HCT116 (cell line): ENCODE results near the gene GYG1. TPM values are rescaled to one million over a fixed set of nuclear protein-coding genes. Genes with fewer than 3 reads are reported as not detected.

Source experiments
- ATAC-seq: fragments of 200-7000 bp; cut with Tn5 transposase; 2 replicates; pipeline ENCODE4 v1.9.1; 2020; ENCODE audit warnings: mild to moderate bottlenecking, moderate library complexity
- BruUV-seq: library from RNA; stranded (reverse); fragments of 400-500 nt; replicated peaks from 2 replicates; lab custom pipeline; 2021; lab: Mats Ljungman, UMichigan
- CTCF ChIA-PET: fragments of 300-600 bp; sonication (Branson Sonifier 250); formaldehyde crosslinking; loops from one replicate; lab custom pipeline; 2021; ENCODE audit warnings: antibody characterized with exemption; lab: Charles Lee
- POLR2A ChIA-PET: fragments of 300-600, 350-600 bp; sonication (Branson Sonifier 250); formaldehyde crosslinking; loops from one replicate; lab custom pipeline; 2021; ENCODE audit warnings: antibody characterized with exemption; lab: Charles Lee
- RAD21 ChIA-PET, 2 experiments: fragments of 300-600 bp; sonication (Branson Sonifier 250); formaldehyde crosslinking; loops; one replicate each; lab custom pipeline; 2023; ENCODE audit warnings: low total read pairs in 2 of 2; ENCODE audit not compliant: uncharacterized antibody in 2 of 2, unreplicated experiment in 2 of 2, low non-redundant PET in 1 of 2; lab: Charles Lee
- DNase-seq: peaks from one replicate; pipeline ENCODE4 v3.0.0-alpha.2; 2010; ENCODE audit warnings: low read depth, low spot score
- H2AFZ ChIP-seq: fragments of 200-600 bp; shearing (Covaris generic), sonication (generic); 2 replicates; pipeline ENCODE4 v1.6.1; 2017; ENCODE audit warnings: low read depth, mixed run types, mixed read lengths, antibody characterized with exemption, low read length; ENCODE audit not compliant: poor library complexity, severe bottlenecking
- H3K27ac ChIP-seq: 2 replicates; pipeline ENCODE4 v1.5.1; 2012; ENCODE audit warnings: low read depth, low read length
- H3K27me3 ChIP-seq: fragments of 200-600 bp; sonication (generic); 2 replicates; pipeline ENCODE4 v1.6.1; 2016; ENCODE audit warnings: mixed run types, low read length, mixed read lengths; ENCODE audit not compliant: insufficient read depth
- H3K36me3 ChIP-seq, 2 experiments: fragments of 200-500 bp in 1 of 2; fragments of 200-600 bp in 1 of 2; sonication (Bioruptor generic) in 1 of 2; sonication (generic) in 1 of 2; 2 replicates each; pipeline versions ENCODE4 v1.5.1 to v1.6.1; 2014 to 2016; ENCODE audit warnings: low read length in 2 of 2, inconsistent platforms in 1 of 2, mixed read lengths in 1 of 2, mixed run types in 1 of 2; ENCODE audit not compliant: insufficient read depth in 2 of 2, control insufficient read depth in 1 of 2
- H3K4me1 ChIP-seq, 2 experiments: fragments of 200-600 bp in 1 of 2; sonication (generic) in 1 of 2; 2 replicates each; pipeline versions ENCODE4 v1.5.1 to v1.6.1; 2012 to 2017; ENCODE audit warnings: low read length in 2 of 2, inconsistent platforms in 1 of 2, mild to moderate bottlenecking in 1 of 2, mixed read lengths in 1 of 2, mixed run types in 1 of 2, moderate library complexity in 1 of 2; ENCODE audit not compliant: insufficient read depth in 2 of 2, control insufficient read depth in 1 of 2
- H3K4me2 ChIP-seq: fragments of 200-600 bp; sonication (generic); 2 replicates; pipeline ENCODE4 v1.6.1; 2017; ENCODE audit warnings: mixed run types, low read length, mixed read lengths
- H3K4me3 ChIP-seq, 2 experiments: fragments of 200-600 bp in 1 of 2; sonication (generic) in 1 of 2; replicated peaks in 1 of 2; 2 replicates each; pipeline ENCODE4 v1.5.1; 2011 to 2016; ENCODE audit warnings: low read length in 2 of 2, control low read depth in 1 of 2, low read depth in 1 of 2, mild to moderate bottlenecking in 1 of 2, mixed read lengths in 1 of 2, mixed run types in 1 of 2
- H3K79me2 ChIP-seq: fragments of 200-600 bp; sonication (generic); 2 replicates; pipeline ENCODE4 v1.6.1; 2017; ENCODE audit warnings: mild to moderate bottlenecking, mixed run types, low read length, moderate library complexity, mixed read lengths; ENCODE audit not compliant: insufficient read depth
- H3K9ac ChIP-seq: fragments of 200-600 bp; sonication (generic); 2 replicates; pipeline ENCODE4 v1.6.1; 2016; ENCODE audit warnings: low read length, mixed read lengths
- H3K9me2 ChIP-seq: fragments of 200-600 bp; sonication (generic), shearing (Covaris generic); 2 replicates; pipeline ENCODE4 v1.6.1; 2017; ENCODE audit warnings: mixed run types, mild to moderate bottlenecking, moderate library complexity; ENCODE audit not compliant: insufficient read depth
- H3K9me3 ChIP-seq, 2 experiments: fragments of 200-500 bp in 1 of 2; fragments of 200-600 bp in 1 of 2; sonication (Bioruptor generic) in 1 of 2; sonication (generic) in 1 of 2; 2 replicates each; pipeline ENCODE4 v1.6.1; 2014 to 2017; ENCODE audit warnings: low read length in 2 of 2, mixed read lengths in 2 of 2, inconsistent platforms in 1 of 2, low read depth in 1 of 2, mild to moderate bottlenecking in 1 of 2, mixed run types in 1 of 2, moderate library complexity in 1 of 2; ENCODE audit not compliant: control insufficient read depth in 1 of 2, insufficient read depth in 1 of 2
- H4K20me1 ChIP-seq: fragments of 200-600 bp; sonication (generic), shearing (Covaris generic); 2 replicates; pipeline ENCODE4 v1.6.1; 2017; ENCODE audit warnings: mixed run types, mild to moderate bottlenecking, moderate library complexity; ENCODE audit not compliant: insufficient read depth
- ATF3 ChIP-seq: IDR thresholded peaks from 2 replicates; pipeline ENCODE4 v1.6.1; 2012
- CTCF ChIP-seq, 3 experiments: fragments of 200-600 bp in 1 of 3; sonication (generic) in 1 of 3; IDR thresholded peaks in 2 of 3; conservative IDR thresholded peaks in 1 of 3; 2 replicates each; pipeline ENCODE4 v1.5.1; 2012 to 2017; ENCODE audit warnings: low read depth in 2 of 3, low read length in 2 of 3, antibody characterized with exemption in 1 of 3, borderline replicate concordance in 1 of 3, control low read depth in 1 of 3, mild to moderate bottlenecking in 1 of 3, mixed read lengths in 1 of 3, mixed run types in 1 of 3, moderate library complexity in 1 of 3; ENCODE audit not compliant: insufficient read depth in 1 of 3
- EGR1 ChIP-seq: IDR thresholded peaks from 2 replicates; pipeline ENCODE4 v1.6.1; 2012; ENCODE audit warnings: low read depth
- ELF1 ChIP-seq: IDR thresholded peaks from 2 replicates; pipeline ENCODE4 v1.6.1; 2012; ENCODE audit warnings: low read depth, borderline replicate concordance
- EZH2 ChIP-seq: fragments of 200-600 bp; sonication (generic); IDR thresholded peaks from 2 replicates; pipeline ENCODE4 v1.6.1; 2017; ENCODE audit warnings: antibody characterized with exemption, mixed run types
- EZH2phosphoT487 ChIP-seq: fragments of 200-600 bp; IDR thresholded peaks from 2 replicates; pipeline ENCODE4 v1.6.1; 2018; ENCODE audit warnings: antibody characterized with exemption, borderline replicate concordance
- JUND ChIP-seq: IDR thresholded peaks from 2 replicates; pipeline ENCODE4 v1.6.1; 2012
- POLR2A ChIP-seq: IDR thresholded peaks from 2 replicates; pipeline ENCODE4 v1.7.0; 2011; ENCODE audit warnings: borderline replicate concordance; ENCODE audit not compliant: insufficient read depth, insufficient read length; ENCODE audit errors: extremely low read depth
- POLR2AphosphoS5 ChIP-seq: IDR thresholded peaks from 2 replicates; pipeline ENCODE4 v1.6.1; 2011; ENCODE audit warnings: mild to moderate bottlenecking, low read depth, low read length, moderate library complexity
- REST ChIP-seq: IDR thresholded peaks from 2 replicates; pipeline ENCODE4 v1.6.1; 2012; ENCODE audit warnings: low read depth
- intact Hi-C: fragments of 100-400 bp; cut with micrococcal nuclease; formaldehyde crosslinking; loops from 2 replicates; pipeline ENCODE4 v1.10.0; 2022
- total RNA-seq: library from RNA; stranded (reverse); gene quantifications from one replicate; pipeline ENCODE4 v1.2.1, GENCODE V29; 2021; ENCODE audit not compliant: unreplicated experiment
- TF ChIP-seq, protein P1 (sequence below): IDR thresholded peaks from 2 replicates; pipeline ENCODE4 v1.6.1; 2011; ENCODE audit warnings: mild to moderate bottlenecking, low read length, moderate library complexity; ENCODE audit not compliant: insufficient replicate concordance; ENCODE audit errors: extremely low read depth

GYG1 gene
- total RNA-seq, 1 experiment from 2014 or later, result 28.9 TPM

GRCh38 chr3:149020196-149020838, 29.0 kb downstream of the GYG1 start:
- Histone ChIP-seq H3K27ac (no peak overlapping the region), H3K27me3 (no peaks in the 10 kb centered on the region), H2AFZ (no peak overlapping the region), H3K36me3 (peaks cover 0 to 14% of the 10 kb centered on the region in 2 experiments; a peak in 2 of 4 replicates), H4K20me1 (no peaks in the 10 kb centered on the region), H3K4me1 (no peaks in the 10 kb centered on the region), H3K4me3 (no peak overlapping the region), H3K9me3 (peaks cover 0 to 6% of the 10 kb centered on the region in 2 experiments; a peak in 1 of 4 replicates), H3K4me2 (no peak overlapping the region), H3K9ac (no peak overlapping the region), H3K79me2 (no peaks in the 10 kb centered on the region), H3K9me2 (no peaks in the 10 kb centered on the region)
- intact Hi-C loops, result no loop called here
- DNase-seq, result no peak
- ChIA-PET POLR2A (no interaction called here), CTCF (no interaction called here), RAD21 (no interaction called here)
- no TSS peak for BruUV-seq
- TF ChIP-seq POLR2A (no peak), CTCF (IDR thresholded peaks at IDR 0.05 in 2 of 3, conservative IDR thresholded peaks at IDR 0.05 in 1 of 3; ENCODE audit: borderline replicate concordance in 1 of 3, insufficient read depth in 1 of 3, low read depth in 2 of 3, low read length in 2 of 3) (no peak), ATF3 (no peak), EGR1 (no peak), REST (no peak), POLR2AphosphoS5 (no peak), ELF1 (no peak), EZH2phosphoT487 (no peak), JUND (no peak), EZH2 (no peak)
- TF ChIP-seq, protein P1, sequence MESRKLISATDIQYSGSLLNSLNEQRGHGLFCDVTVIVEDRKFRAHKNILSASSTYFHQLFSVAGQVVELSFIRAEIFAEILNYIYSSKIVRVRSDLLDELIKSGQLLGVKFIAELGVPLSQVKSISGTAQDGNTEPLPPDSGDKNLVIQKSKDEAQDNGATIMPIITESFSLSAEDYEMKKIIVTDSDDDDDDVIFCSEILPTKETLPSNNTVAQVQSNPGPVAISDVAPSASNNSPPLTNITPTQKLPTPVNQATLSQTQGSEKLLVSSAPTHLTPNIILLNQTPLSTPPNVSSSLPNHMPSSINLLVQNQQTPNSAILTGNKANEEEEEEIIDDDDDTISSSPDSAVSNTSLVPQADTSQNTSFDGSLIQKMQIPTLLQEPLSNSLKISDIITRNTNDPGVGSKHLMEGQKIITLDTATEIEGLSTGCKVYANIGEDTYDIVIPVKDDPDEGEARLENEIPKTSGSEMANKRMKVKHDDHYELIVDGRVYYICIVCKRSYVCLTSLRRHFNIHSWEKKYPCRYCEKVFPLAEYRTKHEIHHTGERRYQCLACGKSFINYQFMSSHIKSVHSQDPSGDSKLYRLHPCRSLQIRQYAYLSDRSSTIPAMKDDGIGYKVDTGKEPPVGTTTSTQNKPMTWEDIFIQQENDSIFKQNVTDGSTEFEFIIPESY, result no peak
- ATAC-seq, result no peak
